H9 (cell line): ENCODE results near the gene ATF5. TPM values are rescaled to one million over a fixed set of nuclear protein-coding genes. Genes with fewer than 3 reads are reported as not detected.
A peak's percentile ranks its signal among the peaks of the same experiment; 100 is the strongest.

Experiments used
- DNase-seq: peaks from one replicate; pipeline ENCODE4 v3.0.0-alpha.2; 2017
- H2AFZ ChIP-seq: one replicate; pipeline ENCODE4 v1.6.1; 2013; ENCODE audit warnings: mild to moderate bottlenecking, low read length, control low read depth, moderate library complexity
- H2AK5ac ChIP-seq: 2 replicates; pipeline ENCODE4 v1.6.1; 2013; ENCODE audit warnings: low read length, control low read depth, mixed read lengths; ENCODE audit not compliant: insufficient read length
- H2BK120ac ChIP-seq: one replicate; pipeline ENCODE4 v1.6.1; 2013; ENCODE audit warnings: low read depth, mild to moderate bottlenecking, low read length, control low read depth, inconsistent platforms; ENCODE audit not compliant: poor library complexity, severe bottlenecking
- H2BK12ac ChIP-seq: 2 replicates; pipeline ENCODE4 v1.6.1; 2013; ENCODE audit warnings: low read length, control low read depth, mixed read lengths, low read depth; ENCODE audit not compliant: insufficient read length
- H2BK15ac ChIP-seq: 2 replicates; pipeline ENCODE4 v1.6.1; 2013; ENCODE audit warnings: low read depth, low read length, control low read depth
- H2BK20ac ChIP-seq: one replicate; pipeline ENCODE4 v1.6.1; 2013; ENCODE audit warnings: low read depth, mild to moderate bottlenecking, low read length, control low read depth, inconsistent platforms; ENCODE audit not compliant: poor library complexity, severe bottlenecking
- H2BK5ac ChIP-seq: 2 replicates; pipeline ENCODE4 v1.6.1; 2013; ENCODE audit warnings: low read length, control low read depth, mixed read lengths; ENCODE audit not compliant: insufficient read length
- H3K14ac ChIP-seq: 2 replicates; pipeline ENCODE4 v1.6.1; 2013; ENCODE audit warnings: low read length, control low read depth; ENCODE audit not compliant: insufficient read depth
- H3K18ac ChIP-seq: 2 replicates; pipeline ENCODE4 v1.6.1; 2013; ENCODE audit warnings: low read depth, mild to moderate bottlenecking, mixed read lengths, low read length, control low read depth; ENCODE audit not compliant: insufficient read length
- H3K23ac ChIP-seq: 2 replicates; pipeline ENCODE4 v1.6.1; 2013; ENCODE audit warnings: low read length, control low read depth, mixed read lengths, low read depth; ENCODE audit not compliant: insufficient read length
- H3K23me2 ChIP-seq: 2 replicates; pipeline ENCODE4 v1.6.1; 2013; ENCODE audit warnings: low read depth, mild to moderate bottlenecking, mixed read lengths, low read length, control low read depth; ENCODE audit not compliant: insufficient read length, poor library complexity, severe bottlenecking
- H3K27ac ChIP-seq: 2 replicates; pipeline ENCODE4 v1.5.1; 2013; ENCODE audit warnings: low read length, control low read depth, mixed read lengths, low read depth; ENCODE audit not compliant: insufficient read length
- H3K27me3 ChIP-seq: 2 replicates; pipeline ENCODE4 v1.6.1; 2013; ENCODE audit warnings: low read length, control low read depth, inconsistent platforms; ENCODE audit not compliant: insufficient read depth
- H3K4ac ChIP-seq: 2 replicates; pipeline ENCODE4 v1.6.1; 2013; ENCODE audit warnings: low read depth, mild to moderate bottlenecking, control low read depth, inconsistent platforms, low read length, moderate library complexity
- H3K4me1 ChIP-seq: 2 replicates; pipeline ENCODE4 v1.6.1; 2013; ENCODE audit warnings: low read length, control low read depth, inconsistent platforms; ENCODE audit not compliant: insufficient read depth
- H3K4me2 ChIP-seq: 2 replicates; pipeline ENCODE4 v1.6.1; 2013; ENCODE audit warnings: low read length, control low read depth, mixed read lengths; ENCODE audit not compliant: insufficient read length, insufficient read depth
- H3K56ac ChIP-seq: 2 replicates; pipeline ENCODE4 v1.6.1; 2013; ENCODE audit warnings: low read depth, mild to moderate bottlenecking, mixed read lengths, low read length, control low read depth; ENCODE audit not compliant: insufficient read length
- H3K79me1 ChIP-seq: 2 replicates; pipeline ENCODE4 v1.6.1; 2013; ENCODE audit warnings: low read depth, mild to moderate bottlenecking, moderate library complexity, low read length, control low read depth, inconsistent platforms; ENCODE audit not compliant: insufficient read depth, poor library complexity, severe bottlenecking
- H3K79me2 ChIP-seq: 2 replicates; pipeline ENCODE4 v1.6.1; 2013; ENCODE audit warnings: low read length, control low read depth, inconsistent platforms; ENCODE audit not compliant: insufficient read depth
- H3K9ac ChIP-seq: 2 replicates; pipeline ENCODE4 v1.6.1; 2013; ENCODE audit warnings: low read length, control low read depth, mixed read lengths; ENCODE audit not compliant: insufficient read length; ENCODE audit errors: extremely low read depth
- H3K9me3 ChIP-seq: one replicate; pipeline ENCODE4 v1.6.1; 2013; ENCODE audit warnings: low read depth, low read length, inconsistent platforms; ENCODE audit not compliant: control insufficient read depth
- H3T11ph ChIP-seq: one replicate; pipeline ENCODE4 v1.6.1; 2013; ENCODE audit warnings: mild to moderate bottlenecking, low read length, control low read depth, inconsistent platforms
- H4K20me1 ChIP-seq: one replicate; pipeline ENCODE4 v1.6.1; 2013; ENCODE audit not compliant: control insufficient read depth, insufficient read length, insufficient read depth
- H4K5ac ChIP-seq: 2 replicates; pipeline ENCODE4 v1.6.1; 2013; ENCODE audit warnings: low read depth, mild to moderate bottlenecking, mixed read lengths, low read length, control low read depth; ENCODE audit not compliant: insufficient read length
- H4K8ac ChIP-seq: replicated peaks from 2 replicates; pipeline ENCODE4 v1.6.1; 2013; ENCODE audit warnings: low read length, control low read depth, mixed read lengths, low read depth; ENCODE audit not compliant: insufficient read length
- H4K91ac ChIP-seq: 2 replicates; pipeline ENCODE4 v1.6.1; 2013; ENCODE audit warnings: low read depth, mild to moderate bottlenecking, moderate library complexity, mixed read lengths, low read length, control low read depth; ENCODE audit not compliant: insufficient read length
- H3K27ac Mint-ChIP-seq, 3 experiments: 2 replicates in 2 of 3; 3 replicates in 1 of 3; pipeline ENCODE4 v1.8.0; 2020 to 2021; ENCODE audit warnings: mixed read lengths in 3 of 3, mild to moderate bottlenecking in 1 of 3, moderate library complexity in 1 of 3
- H3K27me3 Mint-ChIP-seq: 2 replicates; pipeline ENCODE4 v1.8.0; 2021; ENCODE audit warnings: low read depth, mild to moderate bottlenecking, moderate library complexity, mixed read lengths
- H3K36me3 Mint-ChIP-seq, 3 experiments: 2 replicates in 2 of 3; 3 replicates in 1 of 3; pipeline ENCODE4 v1.8.0; 2020 to 2021; ENCODE audit warnings: low read depth in 3 of 3, mixed read lengths in 3 of 3; ENCODE audit not compliant: insufficient read depth in 1 of 3
- H3K4me1 Mint-ChIP-seq, 2 experiments: 2 replicates each; pipeline ENCODE4 v1.8.0; 2020; ENCODE audit warnings: mixed read lengths in 2 of 2
- H3K4me3 Mint-ChIP-seq, 2 experiments: 2 replicates in 1 of 2; 3 replicates in 1 of 2; pipeline ENCODE4 v1.8.0; 2020 to 2021; ENCODE audit warnings: mild to moderate bottlenecking in 2 of 2, mixed read lengths in 2 of 2, moderate library complexity in 1 of 2
- H3K9me3 Mint-ChIP-seq, 2 experiments: 2 replicates in 1 of 2; 3 replicates in 1 of 2; pipeline ENCODE4 v1.8.0; 2020; ENCODE audit warnings: mild to moderate bottlenecking in 2 of 2, mixed read lengths in 2 of 2, moderate library complexity in 1 of 2
- WGBS: extraction: QIAGEN DNeasy Blood & Tissue Kit; methylation state at CpG from one replicate; pipeline ENCODE4 v1.1.7; 2013; ENCODE audit warnings: missing lambda C conversion rate, low lambda C conversion rate, mixed read lengths; ENCODE audit not compliant: insufficient read length; ENCODE audit errors: extremely low coverage; 5-methylcytosine and 5-hydroxymethylcytosine counted together
- total RNA-seq: library from RNA; stranded (reverse); gene quantifications from 2 replicates; pipeline ENCODE4 v1.2.1, GENCODE V29; 2021
- TF ChIP-seq, protein P1 (sequence below): fragments of 200-600 bp; sonication (generic); conservative IDR thresholded peaks from 3 replicates; pipeline ENCODE4 v1.8.0; 2021; ENCODE audit warnings: antibody characterized with exemption, mild to moderate bottlenecking

ATF5 gene
- total RNA-seq, 1 experiment from 2014 or later, result 18.5 TPM

DNA sequence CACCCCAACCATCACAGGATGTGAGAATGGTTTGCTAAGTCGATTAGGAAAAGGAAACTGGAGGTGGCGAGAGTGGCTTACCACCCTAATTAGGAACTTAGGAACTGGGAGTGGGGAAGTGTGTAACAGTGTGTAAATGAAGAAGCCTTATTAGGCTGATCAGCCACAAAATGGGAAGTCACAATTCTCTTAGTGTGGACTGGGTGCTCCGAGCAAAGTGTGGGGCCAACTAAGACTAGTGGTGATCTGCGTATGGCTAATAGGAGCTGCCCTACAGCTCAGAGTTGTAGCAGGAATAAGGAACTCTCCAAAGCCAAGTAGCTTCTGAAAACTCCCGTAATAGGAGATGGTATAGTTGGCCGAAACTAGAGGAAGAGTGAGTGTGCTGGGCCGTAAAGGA is 24.4 kb downstream of the ATF5 start:
- H3K4me1 ChIP-seq, result peaks cover 3% of the 10 kb centered on the region; the same call in 1 of the 2 replicates
- TF ChIP-seq, protein P1, sequence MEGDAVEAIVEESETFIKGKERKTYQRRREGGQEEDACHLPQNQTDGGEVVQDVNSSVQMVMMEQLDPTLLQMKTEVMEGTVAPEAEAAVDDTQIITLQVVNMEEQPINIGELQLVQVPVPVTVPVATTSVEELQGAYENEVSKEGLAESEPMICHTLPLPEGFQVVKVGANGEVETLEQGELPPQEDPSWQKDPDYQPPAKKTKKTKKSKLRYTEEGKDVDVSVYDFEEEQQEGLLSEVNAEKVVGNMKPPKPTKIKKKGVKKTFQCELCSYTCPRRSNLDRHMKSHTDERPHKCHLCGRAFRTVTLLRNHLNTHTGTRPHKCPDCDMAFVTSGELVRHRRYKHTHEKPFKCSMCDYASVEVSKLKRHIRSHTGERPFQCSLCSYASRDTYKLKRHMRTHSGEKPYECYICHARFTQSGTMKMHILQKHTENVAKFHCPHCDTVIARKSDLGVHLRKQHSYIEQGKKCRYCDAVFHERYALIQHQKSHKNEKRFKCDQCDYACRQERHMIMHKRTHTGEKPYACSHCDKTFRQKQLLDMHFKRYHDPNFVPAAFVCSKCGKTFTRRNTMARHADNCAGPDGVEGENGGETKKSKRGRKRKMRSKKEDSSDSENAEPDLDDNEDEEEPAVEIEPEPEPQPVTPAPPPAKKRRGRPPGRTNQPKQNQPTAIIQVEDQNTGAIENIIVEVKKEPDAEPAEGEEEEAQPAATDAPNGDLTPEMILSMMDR, result no peak
- no peak overlapping the region for H4K91ac ChIP-seq
- H3K27ac ChIP-seq, result no peak overlapping the region
- no peak overlapping the region for H3K4ac ChIP-seq
- H3T11ph ChIP-seq, result no peak overlapping the region
- H3K9me3 ChIP-seq, result no peaks in the 10 kb centered on the region
- no peaks in the 10 kb centered on the region for H3K27me3 ChIP-seq
- no peaks in the 10 kb centered on the region for H3K79me2 ChIP-seq
- no peaks in the 10 kb centered on the region for H3K79me1 ChIP-seq
- H2AK5ac ChIP-seq, result no peak overlapping the region
- no peak overlapping the region; a peak in 1 of 5 replicates for H3K4me3 Mint-ChIP-seq
- no peaks in the 10 kb centered on the region for H4K20me1 ChIP-seq
- no peak overlapping the region for H2BK5ac ChIP-seq
- H3K18ac ChIP-seq, result no peak overlapping the region
- 0 out of 7 replicates have a peak overlapping the region, but pooled peaks of 1 of the 3 experiments have one; percentile 49 for H3K27ac Mint-ChIP-seq
- no peak overlapping the region for H2BK20ac ChIP-seq
- peaks cover 5% of the 10 kb centered on the region for H3K27me3 Mint-ChIP-seq
- H4K5ac ChIP-seq, result no peak overlapping the region
- H3K4me1 Mint-ChIP-seq, result peaks cover 22 to 44% of the 10 kb centered on the region in 2 experiments
- H2BK15ac ChIP-seq, result no peak overlapping the region
- H3K36me3 Mint-ChIP-seq, result no peaks in the 10 kb centered on the region
- no peak overlapping the region for H2BK12ac ChIP-seq
- H4K8ac ChIP-seq, result no peak overlapping the region
- no CpG with 5 or more reads among the region's 7 CpGs for WGBS
- H3K14ac ChIP-seq, result no peak overlapping the region
- no peak overlapping the region for H3K4me2 ChIP-seq
- H3K23me2 ChIP-seq, result no peaks in the 10 kb centered on the region
- no peak overlapping the region for H3K9ac ChIP-seq
- H2AFZ ChIP-seq, result no peak overlapping the region
- H2BK120ac ChIP-seq, result no peak overlapping the region
- no peaks in the 10 kb centered on the region; a peak in 3 of 5 replicates for H3K9me3 Mint-ChIP-seq
- no peak overlapping the region for H3K56ac ChIP-seq
- no peak overlapping the region for H3K23ac ChIP-seq
- no peak for DNase-seq
